ENCODE data around the gene MBOAT2. TPM values are rescaled to one million over a fixed set of nuclear protein-coding genes. Genes with fewer than 3 reads are reported as not detected.
A peak's percentile ranks its signal among the peaks of the same experiment; 100 is the strongest.

MBOAT2 gene
- total RNA-seq, 1 experiment from 2014 or later = 34.8 TPM

GRCh38 chr2:9037166-9037565, 33.7 kb upstream of the MBOAT2 start:
- ATAC-seq = no peak
- BruUV-seq (replicated peaks) = no TSS peak
- Histone ChIP-seq H3K9me3 (ENCODE audit: control insufficient read depth, insufficient read depth, low read depth, low read length) (no peaks in the 10 kb centered on the region), H3K27me3 (ENCODE audit: control insufficient read depth, insufficient read depth, low read length) (no peaks in the 10 kb centered on the region; the same call in 1 of the 2 replicates), H3K4me3 (ENCODE audit: low read depth in 2 of 2, low read length in 2 of 2) (no peak overlapping the region), H3K4me1 (ENCODE audit: control insufficient read depth, insufficient read depth, low read length) (peaks cover 11% of the 10 kb centered on the region; the same call in 1 of the 2 replicates), H3K27ac (ENCODE audit: low read length) (no peak overlapping the region), H3K36me3 (ENCODE audit: control insufficient read depth, insufficient read depth, low read length) (no peaks in the 10 kb centered on the region)
- TF ChIP-seq REST (IDR thresholded peaks at IDR 0.05; ENCODE audit: insufficient read depth in 1 of 2, low read depth in 2 of 2, low read length in 1 of 2) (no peak), POLR2AphosphoS5 (IDR thresholded peaks at IDR 0.05; ENCODE audit: low read depth, low read length) (no peak), SIN3A (IDR thresholded peaks at IDR 0.05; ENCODE audit: borderline replicate concordance, insufficient read depth, low read depth, low read length) (no peak), TCF7L2 (IDR thresholded peaks at IDR 0.05; ENCODE audit: low read depth, low read length) (no peak)
- TF ChIP-seq, protein P1, sequence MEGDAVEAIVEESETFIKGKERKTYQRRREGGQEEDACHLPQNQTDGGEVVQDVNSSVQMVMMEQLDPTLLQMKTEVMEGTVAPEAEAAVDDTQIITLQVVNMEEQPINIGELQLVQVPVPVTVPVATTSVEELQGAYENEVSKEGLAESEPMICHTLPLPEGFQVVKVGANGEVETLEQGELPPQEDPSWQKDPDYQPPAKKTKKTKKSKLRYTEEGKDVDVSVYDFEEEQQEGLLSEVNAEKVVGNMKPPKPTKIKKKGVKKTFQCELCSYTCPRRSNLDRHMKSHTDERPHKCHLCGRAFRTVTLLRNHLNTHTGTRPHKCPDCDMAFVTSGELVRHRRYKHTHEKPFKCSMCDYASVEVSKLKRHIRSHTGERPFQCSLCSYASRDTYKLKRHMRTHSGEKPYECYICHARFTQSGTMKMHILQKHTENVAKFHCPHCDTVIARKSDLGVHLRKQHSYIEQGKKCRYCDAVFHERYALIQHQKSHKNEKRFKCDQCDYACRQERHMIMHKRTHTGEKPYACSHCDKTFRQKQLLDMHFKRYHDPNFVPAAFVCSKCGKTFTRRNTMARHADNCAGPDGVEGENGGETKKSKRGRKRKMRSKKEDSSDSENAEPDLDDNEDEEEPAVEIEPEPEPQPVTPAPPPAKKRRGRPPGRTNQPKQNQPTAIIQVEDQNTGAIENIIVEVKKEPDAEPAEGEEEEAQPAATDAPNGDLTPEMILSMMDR (IDR thresholded peaks at IDR 0.05) = no peak
- ChIA-PET POLR2A (no interaction called here), CTCF (no interaction called here)
- intact Hi-C loops (cut with micrococcal nuclease; ENCODE audit: unreplicated experiment) = no loop called here
- no peak for DNase-seq (ENCODE audit: low read depth, low spot score)
- in situ Hi-C loops (cut with HindIII; ENCODE audit: low pct_unique_long_range_greater_than_20kb, low sequenced_read_pairs) = no loop called here

DNA sequence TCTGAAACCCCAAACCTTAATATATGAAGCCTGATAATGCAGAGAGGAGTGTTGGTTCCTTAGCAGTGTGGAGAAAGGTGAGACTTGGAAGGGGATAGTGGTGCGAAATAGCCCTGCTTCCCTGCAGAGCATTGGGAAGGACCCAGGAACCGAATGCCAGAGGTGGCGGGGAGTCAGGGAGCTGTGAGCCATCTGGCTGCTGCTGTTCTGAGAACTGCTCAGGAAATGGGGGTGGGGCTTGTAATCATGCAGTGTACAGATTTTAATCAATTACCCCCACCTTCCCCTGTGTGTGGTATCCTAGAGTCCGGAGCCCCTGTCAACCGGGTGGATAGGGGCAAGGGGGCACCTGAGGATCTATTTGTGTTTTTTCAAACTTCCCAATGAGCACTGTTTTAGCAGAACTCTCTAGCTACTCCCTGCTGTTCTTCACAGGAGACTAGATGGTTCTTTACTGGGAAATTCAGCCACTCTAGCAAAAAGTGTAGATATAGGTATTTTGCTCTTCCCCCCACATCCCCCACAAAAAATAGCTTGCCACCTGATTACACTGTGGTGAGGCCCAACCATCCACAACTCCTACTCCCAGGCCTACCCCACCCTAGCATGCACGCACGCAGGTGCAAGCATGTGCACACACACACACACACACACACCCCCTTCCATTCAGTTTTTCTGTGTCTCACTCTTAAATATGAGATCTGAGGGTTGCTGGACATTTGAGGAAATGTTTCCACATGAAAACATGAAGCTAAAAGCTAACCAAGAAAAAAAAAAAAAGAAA, 30.1 kb upstream of the MBOAT2 start:
- ChIA-PET POLR2A (no interaction called here), CTCF (no interaction called here)
- no peak for TF ChIP-seq SIN3A (IDR thresholded peaks at IDR 0.05; ENCODE audit: borderline replicate concordance, insufficient read depth, low read depth, low read length)
- TF ChIP-seq TCF7L2 (IDR thresholded peaks at IDR 0.05; ENCODE audit: low read depth, low read length) = no peak
- TF ChIP-seq POLR2AphosphoS5 (IDR thresholded peaks at IDR 0.05; ENCODE audit: low read depth, low read length) = no peak
- no peak for TF ChIP-seq REST (IDR thresholded peaks at IDR 0.05; ENCODE audit: insufficient read depth in 1 of 2, low read depth in 2 of 2, low read length in 1 of 2)
- TF ChIP-seq, protein P1 (IDR thresholded peaks at IDR 0.05) = no peak
- no TSS peak for BruUV-seq (replicated peaks)
- in situ Hi-C loops (cut with HindIII; ENCODE audit: low pct_unique_long_range_greater_than_20kb, low sequenced_read_pairs) = no loop called here
- no peaks in the 10 kb centered on the region for H3K9me3 ChIP-seq (ENCODE audit: control insufficient read depth, insufficient read depth, low read depth, low read length)
- intact Hi-C loops (cut with micrococcal nuclease; ENCODE audit: unreplicated experiment) = no loop called here
- no peak for ATAC-seq
- H3K4me3 ChIP-seq (ENCODE audit: low read depth in 2 of 2, low read length in 2 of 2) = no peak overlapping the region
- DNase-seq (ENCODE audit: low read depth, low spot score) = no peak
- H3K4me1 ChIP-seq (ENCODE audit: control insufficient read depth, insufficient read depth, low read length) = peaks cover 18% of the 10 kb centered on the region; the same call in 1 of the 2 replicates
- H3K27ac ChIP-seq (ENCODE audit: low read length) = peak overlapping the region; percentile 3; the same call in 1 of the 2 replicates
- no peaks in the 10 kb centered on the region for H3K36me3 ChIP-seq (ENCODE audit: control insufficient read depth, insufficient read depth, low read length)
- no peaks in the 10 kb centered on the region; the same call in 1 of the 2 replicates for H3K27me3 ChIP-seq (ENCODE audit: control insufficient read depth, insufficient read depth, low read length)

Data from Panc1 (cell line).